CD4-positive, alpha-beta T cell treated with Interleukin-12 subunit alpha and Interleukin-12 subunit beta, for 1 hour (primary cell): ENCODE results near the gene PRR22.
"Not testable (repeated sequence)": the region's sequence is repeated elsewhere in the genome, so short reads cannot be mapped to it uniquely, and the experiment has no call there.

Source experiments
- DNase-seq: peaks from one replicate; pipeline ENCODE4 v3.0.0-alpha.2; 2020

Gene PRR22

GRCh38 chr19:5790559-5791520 lies 6.3 kb upstream of the PRR22 start, which contains the start of gene DUS3L:
Gene DUS3L (minus strand): TSS chr19:5791163. CDS start chr19:5791141, 22 bp downstream.
- peak; percentile 97 for DNase-seq

- DNase-seq = no peak
Observed at GRCh38 chr19:5789886-5790558, 5.5 kb upstream of the PRR22 start.

- DNase-seq = no peak
Observed at GRCh38 chr19:5789351-5789761, 4.8 kb upstream of the PRR22 start.

GRCh38 chr19:5788422-5788821 lies 3.9 kb upstream of the PRR22 start:
- no peak for DNase-seq

GRCh38 chr19:5787409-5788182 lies 3.0 kb upstream of the PRR22 start:
- no peak for DNase-seq

GRCh38 chr19:5786593-5787408 lies 2.3 kb upstream of the PRR22 start:
- no peak for DNase-seq

- DNase-seq = no peak
Observed at GRCh38 chr19:5785423-5785822, 877 bp upstream of the PRR22 start.

GRCh38 chr19:5782945-5783919 lies 1.3 kb downstream of the PRR22 start:
- DNase-seq = no peak

GRCh38 chr19:5782322-5782721 lies 2.2 kb downstream of the PRR22 start:
- DNase-seq = no peak

- not testable (repeated sequence) for DNase-seq
Observed at GRCh38 chr19:5780916-5781315, 3.6 kb downstream of the PRR22 start.

GRCh38 chr19:5778402-5778801 lies 6.1 kb downstream of the PRR22 start:
- no peak for DNase-seq

GRCh38 chr19:5775668-5776309 lies 8.8 kb downstream of the PRR22 start:
- no peak for DNase-seq

- no peak for DNase-seq
Observed at GRCh38 chr19:5774921-5775320, 9.6 kb downstream of the PRR22 start.

- DNase-seq = no peak
Observed at GRCh38 chr19:5773276-5773675, 11.3 kb downstream of the PRR22 start.

GRCh38 chr19:5772416-5772815 lies 12.1 kb downstream of the PRR22 start:
- no peak for DNase-seq

GRCh38 chr19:5767949-5768348 lies 16.6 kb downstream of the PRR22 start:
- DNase-seq = no peak

GRCh38 chr19:5765220-5765619 lies 19.3 kb downstream of the PRR22 start:
- DNase-seq = no peak

GRCh38 chr19:5762608-5763217 lies 21.8 kb downstream of the PRR22 start:
- no peak for DNase-seq

- no peak for DNase-seq
Observed at GRCh38 chr19:5753743-5754142, 30.8 kb downstream of the PRR22 start.

GRCh38 chr19:5751709-5752108 lies 32.8 kb downstream of the PRR22 start:
- DNase-seq = no peak
